K562 (cell line): ENCODE results near the gene NR1D2. TPM values are rescaled to one million over a fixed set of nuclear protein-coding genes. Genes with fewer than 3 reads are reported as not detected.

Experiments
- ATF1 ChIP-seq, 2 experiments: fragments of 450-650 bp in 1 of 2; IDR thresholded peaks; 2 replicates each; pipeline ENCODE4 v1.6.1; 2016; ENCODE audit warnings: missing compliant biosample characterization in 1 of 2, missing genetic modification characterization in 1 of 2
- BCL6 ChIP-seq: fragments of 250-450 bp; sonication (Bioruptor Pico); IDR thresholded peaks from 2 replicates; pipeline ENCODE4 v1.4.0; 2020
- CREM ChIP-seq: IDR thresholded peaks from 2 replicates; pipeline ENCODE4 v1.6.1; 2014; ENCODE audit warnings: antibody characterized with exemption, low read depth
- DNMT1 ChIP-seq: fragments of 450-650 bp; IDR thresholded peaks from 2 replicates; pipeline ENCODE4 v1.6.1; 2016; ENCODE audit warnings: antibody characterized with exemption, mild to moderate bottlenecking
- ELK1 ChIP-seq: sonication (generic); formaldehyde crosslinking; IDR thresholded peaks from 2 replicates; pipeline ENCODE4 v1.8.1; 2022; ENCODE audit warnings: missing genetic modification reagents
- ETS1 ChIP-seq: conservative IDR thresholded peaks from 2 replicates; pipeline ENCODE4 v1.6.1; 2011; ENCODE audit warnings: low read depth, mild to moderate bottlenecking, low read length; ENCODE audit not compliant: control insufficient read depth
- FUS ChIP-seq: fragments of 200-400 bp; formaldehyde crosslinking; optimal IDR thresholded peaks from 2 replicates; pipeline ENCODE3; 2017; ENCODE audit warnings: low read depth, low read length
- HMG20A ChIP-seq: fragments of 450-650 bp; formaldehyde crosslinking; conservative IDR thresholded peaks from 2 replicates; pipeline ENCODE4 v1.4.0; 2020; ENCODE audit warnings: mild to moderate bottlenecking, mixed read lengths
- KDM5B ChIP-seq: fragments of 200-600 bp; sonication (generic); IDR thresholded peaks from 2 replicates; pipeline ENCODE4 v1.6.1; 2012; ENCODE audit warnings: low read depth, mild to moderate bottlenecking, moderate library complexity, low read length, control low read depth, inconsistent platforms; ENCODE audit not compliant: insufficient replicate concordance
- OTX1 ChIP-seq: fragments of 450-650 bp; formaldehyde crosslinking; IDR thresholded peaks from 2 replicates; pipeline ENCODE4 v1.4.0; 2022; ENCODE audit warnings: mild to moderate bottlenecking
- PHTF2 ChIP-seq: fragments of 250-450 bp; sonication (Bioruptor Pico); IDR thresholded peaks from 2 replicates; pipeline ENCODE4 v1.5.0; 2021; ENCODE audit warnings: mild to moderate bottlenecking
- PYGO2 ChIP-seq: fragments of 450-650 bp; IDR thresholded peaks from 2 replicates; pipeline ENCODE4 v1.6.1; 2016; ENCODE audit warnings: mild to moderate bottlenecking, missing genetic modification characterization, moderate library complexity, missing compliant biosample characterization
- RBM39 ChIP-seq: fragments of 200-400 bp; formaldehyde crosslinking; optimal IDR thresholded peaks from 2 replicates; pipeline ENCODE3; 2018; ENCODE audit warnings: low read depth, low read length
- RNF2 ChIP-seq: sonication (generic); IDR thresholded peaks from 2 replicates; pipeline ENCODE4 v1.6.1; 2016
- RNF219 ChIP-seq: fragments of 250-450 bp; sonication (Bioruptor Pico); IDR thresholded peaks from 2 replicates; pipeline ENCODE4 v1.5.0; 2022; ENCODE audit warnings: mild to moderate bottlenecking
- SMARCA5 ChIP-seq: fragments of 450-650 bp; IDR thresholded peaks from 2 replicates; pipeline ENCODE4 v1.6.1; 2016
- ZBTB49 ChIP-seq: sonication (generic); formaldehyde crosslinking; IDR thresholded peaks from 2 replicates; pipeline ENCODE4 v1.8.0; 2022; ENCODE audit warnings: missing genetic modification reagents, mild to moderate bottlenecking, borderline replicate concordance
- ZC3H11A ChIP-seq: IDR thresholded peaks from 2 replicates; pipeline ENCODE4 v1.6.1; 2012; ENCODE audit warnings: low read depth, low read length, improper control_type of control experiment
- ZKSCAN8 ChIP-seq: fragments of 200-800 bp; sonication (Bioruptor generic); IDR thresholded peaks from 2 replicates; pipeline ENCODE4 v1.6.1; 2016; ENCODE audit warnings: missing genetic modification characterization, missing compliant biosample characterization
- ZNF12 ChIP-seq: sonication (generic); formaldehyde crosslinking; IDR thresholded peaks from 2 replicates; pipeline ENCODE4 v1.4.0; 2020; ENCODE audit warnings: mild to moderate bottlenecking, missing genetic modification reagents
- ZNF77 ChIP-seq: fragments of 250-450 bp; sonication (Bioruptor Pico); IDR thresholded peaks from 2 replicates; pipeline ENCODE4 v1.5.0; 2020
- polyA plus RNA-seq, 8 experiments: library from polyadenylated mRNA; depleted of rRNA in 4 of 8; stranded (reverse) in 5 of 8; unstranded in 3 of 8; fragments of >200 nt; fragmentation: Nextera tagmentation in 2 of 8; fragmentation: Illumina TruSeq in 1 of 8; extraction: Ambion mirVana in 2 of 8; extraction: Trizol in 1 of 8; gene quantifications; 2 replicates each; pipeline versions ENCODE4 v1.2.1 to v1.2.3, GENCODE V29; 2011 to 2014; ENCODE audit warnings: inconsistent platforms in 1 of 8, missing spikeins in 1 of 8
- total RNA-seq, 7 experiments: library from RNA; depleted of rRNA in 6 of 7; stranded (reverse); fragments of >200 nt in 6 of 7; fragmentation: Illumina TruSeq in 2 of 7; extraction: Trizol in 2 of 7; gene quantifications; 2 replicates each; pipeline versions ENCODE4 v1.2.1 to v1.2.3, GENCODE V29; 2011 to 2021; ENCODE audit warnings: low replicate concordance in 1 of 7

The NR1D2 gene
- total and polyA plus RNA-seq, 9 of the 15 experiments (the other 6 are each of a cell fraction or from before 2014, with no cell fraction given): 1.2 to 5.5 (median 2.9) TPM

- TF ChIP-seq BCL6 (CRISPR knock-in tag) (no peak), HMG20A (CRISPR knock-in tag) (no peak), PHTF2 (CRISPR knock-in tag) (no peak), RNF219 (CRISPR knock-in tag) (no peak), ZNF12 (CRISPR knock-in tag) (no peak), ATF1 (CRISPR knock-in tag; IDR thresholded peaks at IDR 0.05) (no peak), ATF1 (tag; IDR thresholded peaks at IDR 0.05) (no peak), DNMT1 (no peak), ZNF77 (CRISPR knock-in tag) (no peak), SMARCA5 (no peak), ZBTB49 (CRISPR knock-in tag) (no peak), ETS1 (peak; percentile 85), PYGO2 (tag) (no peak), ELK1 (no peak), ZKSCAN8 (no peak), RBM39 (no peak), OTX1 (CRISPR knock-in tag) (peak; percentile 91), KDM5B (no peak), FUS (no peak), ZC3H11A (no peak), CREM (0 out of 2 replicates have a peak, but pooled peaks have one; percentile 51), RNF2 (no peak)
Measured at GRCh38 chr3:23944861-23945662, at the start of gene NR1D2 (continued).
